ENCODE measurements around the gene SGPP2.
"Not testable (repeated sequence)": the region's sequence is repeated elsewhere in the genome, so short reads cannot be mapped to it uniquely, and the experiment has no call there.

Gene SGPP2

GRCh38 chr2:222424729-222425671 lies 657 bp downstream of the SGPP2 start:
- DNase-seq (ENCODE audit: low read depth in 1 of 2, low spot score in 1 of 2): peak in 1 of 2 donors; percentile 6

GRCh38 chr2:222427646-222428301 lies 3.4 kb downstream of the SGPP2 start:
- no peak for DNase-seq (ENCODE audit: low read depth in 1 of 2, low spot score in 1 of 2)

DNA sequence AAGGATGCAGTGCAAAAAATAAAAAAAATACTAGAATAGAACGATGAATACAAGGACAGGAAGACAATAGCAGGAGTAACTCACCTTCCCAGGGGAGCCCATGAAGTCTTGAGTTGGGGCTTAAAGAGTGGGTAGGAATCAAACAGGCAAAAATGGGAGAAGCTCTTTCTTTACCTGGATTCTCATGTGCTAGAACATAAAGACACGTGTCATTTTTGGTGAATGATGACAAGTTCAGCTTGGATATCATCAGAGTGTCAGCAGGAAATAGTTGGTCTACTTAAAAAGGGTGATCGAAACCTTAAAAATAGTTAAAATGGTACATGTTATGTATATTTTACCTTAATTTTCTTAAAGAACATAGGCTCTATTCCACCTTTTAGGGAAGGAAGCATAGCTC lies 5.7 kb downstream of the SGPP2 start:
- DNase-seq (ENCODE audit: low read depth in 1 of 2, low spot score in 1 of 2): no peak

DNA sequence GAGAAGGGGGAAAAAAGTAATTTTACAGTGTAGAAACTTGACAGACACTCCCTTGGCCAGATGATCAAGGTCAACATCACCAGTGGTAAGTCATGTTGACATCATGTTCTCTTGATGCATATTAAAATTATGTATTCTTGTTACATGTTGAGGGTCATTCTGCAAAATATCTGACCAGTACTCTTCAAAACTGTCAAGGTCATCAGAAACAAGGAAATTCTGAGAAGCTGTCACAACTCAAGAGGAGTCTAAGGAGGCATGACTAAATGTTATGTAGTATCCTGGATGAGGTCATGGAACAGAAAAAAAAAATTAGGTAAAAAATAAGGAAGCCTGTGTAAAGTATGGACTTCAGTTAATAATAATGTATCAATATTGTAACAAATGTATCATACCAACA lies 6.3 kb downstream of the SGPP2 start:
- no peak for DNase-seq (ENCODE audit: low read depth in 1 of 2, low spot score in 1 of 2)

DNA sequence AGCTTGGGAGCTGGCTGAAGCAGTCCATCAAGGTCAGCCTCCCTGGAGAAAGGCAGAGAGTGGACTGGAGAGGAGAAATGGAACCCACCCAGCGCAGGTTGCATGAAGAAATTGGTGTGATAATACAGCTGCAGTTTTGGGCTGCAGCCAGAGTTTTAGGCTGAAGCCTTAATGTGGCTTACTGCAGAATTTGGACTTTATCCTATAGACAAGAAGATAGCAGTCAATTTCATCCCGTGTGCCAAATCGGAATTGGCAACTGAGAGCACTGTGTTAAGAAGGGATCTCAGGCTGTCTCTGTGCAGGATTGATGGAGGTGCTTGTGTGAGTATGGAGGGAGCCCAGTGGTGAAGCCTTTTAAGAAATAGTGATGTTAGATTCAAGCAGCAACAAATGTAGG lies 7.5 kb downstream of the SGPP2 start:
- DNase-seq (ENCODE audit: low read depth in 1 of 2, low spot score in 1 of 2): no peak

DNA sequence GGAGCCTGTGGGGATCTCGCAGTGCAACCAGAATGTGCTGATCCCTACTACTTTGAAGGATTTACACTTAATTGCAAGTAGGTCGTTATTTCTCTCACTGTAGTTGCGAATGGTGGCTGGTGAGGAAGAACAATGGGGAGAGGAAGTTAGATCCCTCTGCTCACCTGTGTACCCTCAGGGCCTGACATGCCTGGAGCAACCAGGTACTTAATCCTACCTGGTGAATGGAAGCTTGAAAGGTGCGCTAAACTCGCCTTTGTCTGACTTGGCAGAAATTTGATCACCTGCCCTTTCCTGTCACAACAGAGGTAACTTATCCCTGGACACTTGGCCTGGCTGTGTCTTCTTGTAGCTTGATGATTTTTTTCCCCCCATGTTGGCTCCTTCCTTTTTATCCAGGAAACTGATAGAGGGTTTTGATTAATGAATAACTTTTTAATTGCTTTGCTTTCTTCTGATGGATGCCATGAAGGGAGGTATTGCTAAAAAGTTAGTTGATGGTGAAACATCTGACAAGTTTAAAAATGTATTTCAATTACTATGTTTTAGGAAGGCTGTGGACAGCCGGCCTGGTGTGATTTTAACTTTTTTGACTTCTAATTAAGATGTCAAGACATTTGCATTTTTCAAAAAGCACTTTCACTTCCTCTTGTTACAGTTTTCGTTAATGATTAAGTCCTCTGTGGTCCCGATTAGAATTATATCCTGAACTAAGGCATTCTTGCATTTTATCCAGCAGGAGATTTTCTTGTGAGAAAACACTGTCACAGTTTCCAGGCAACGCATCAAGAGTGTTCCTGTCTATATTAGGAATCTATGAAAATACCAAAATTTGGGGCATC lies 9.2 kb downstream of the SGPP2 start:
- DNase-seq (ENCODE audit: low read depth in 1 of 2, low spot score in 1 of 2): no peak

DNA sequence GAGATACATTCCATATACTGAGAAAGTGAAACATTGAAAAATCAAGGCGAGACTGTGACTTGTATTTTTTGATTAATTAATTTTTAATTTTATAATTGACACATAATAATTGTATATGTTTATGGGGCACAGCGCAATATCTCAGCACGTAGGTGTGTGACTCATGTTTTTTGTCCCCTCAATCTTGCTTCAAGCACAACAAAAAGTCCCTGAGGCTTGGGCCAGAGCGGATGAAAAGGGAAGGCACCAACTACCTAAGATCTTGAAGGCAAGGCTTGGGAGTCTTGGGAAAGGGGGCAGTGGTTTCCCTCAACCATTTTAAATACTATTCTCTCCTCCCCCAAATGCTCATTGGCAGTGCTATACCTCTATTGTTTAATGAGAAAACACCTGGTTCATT lies 9.9 kb downstream of the SGPP2 start:
- DNase-seq (ENCODE audit: low read depth in 1 of 2, low spot score in 1 of 2): no peak

DNA sequence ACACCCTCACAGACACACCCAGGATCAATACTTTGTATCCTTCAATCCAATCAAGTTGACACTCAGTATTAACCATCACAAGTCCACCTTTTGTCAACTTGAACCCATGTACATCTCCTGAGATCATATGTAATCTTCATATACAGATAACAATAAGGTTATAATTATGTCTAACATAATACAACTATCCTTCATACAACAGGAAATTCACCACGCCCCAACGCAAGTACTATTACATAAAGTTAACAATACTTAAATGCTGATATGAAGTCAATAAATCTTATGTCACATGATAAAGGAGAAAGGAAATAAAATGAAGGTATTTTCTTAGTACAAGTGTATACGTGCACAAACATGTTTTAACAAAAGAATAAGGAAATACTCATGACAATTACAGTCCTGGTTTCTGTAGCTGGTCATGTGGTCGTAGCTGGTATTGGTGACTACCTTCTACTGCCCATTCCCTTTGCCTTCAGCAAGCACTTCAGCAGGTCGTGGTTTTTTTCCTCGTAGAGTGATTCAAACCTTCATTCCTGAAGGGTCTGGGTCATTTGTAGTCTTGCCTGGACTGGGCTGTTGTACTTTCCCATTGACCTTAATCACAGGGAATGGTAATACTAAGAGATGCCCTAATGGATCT lies 11.2 kb downstream of the SGPP2 start:
- not testable (repeated sequence) for DNase-seq (ENCODE audit: low read depth in 1 of 2, low spot score in 1 of 2)

GRCh38 chr2:222436040-222436413 lies 11.7 kb downstream of the SGPP2 start:
- no peak for DNase-seq (ENCODE audit: low read depth in 1 of 2, low spot score in 1 of 2)

- DNase-seq (ENCODE audit: low read depth in 1 of 2, low spot score in 1 of 2): no peak
These were observed 15.3 kb downstream of the SGPP2 start for GRCh38 chr2:222439692-222440091.

DNA sequence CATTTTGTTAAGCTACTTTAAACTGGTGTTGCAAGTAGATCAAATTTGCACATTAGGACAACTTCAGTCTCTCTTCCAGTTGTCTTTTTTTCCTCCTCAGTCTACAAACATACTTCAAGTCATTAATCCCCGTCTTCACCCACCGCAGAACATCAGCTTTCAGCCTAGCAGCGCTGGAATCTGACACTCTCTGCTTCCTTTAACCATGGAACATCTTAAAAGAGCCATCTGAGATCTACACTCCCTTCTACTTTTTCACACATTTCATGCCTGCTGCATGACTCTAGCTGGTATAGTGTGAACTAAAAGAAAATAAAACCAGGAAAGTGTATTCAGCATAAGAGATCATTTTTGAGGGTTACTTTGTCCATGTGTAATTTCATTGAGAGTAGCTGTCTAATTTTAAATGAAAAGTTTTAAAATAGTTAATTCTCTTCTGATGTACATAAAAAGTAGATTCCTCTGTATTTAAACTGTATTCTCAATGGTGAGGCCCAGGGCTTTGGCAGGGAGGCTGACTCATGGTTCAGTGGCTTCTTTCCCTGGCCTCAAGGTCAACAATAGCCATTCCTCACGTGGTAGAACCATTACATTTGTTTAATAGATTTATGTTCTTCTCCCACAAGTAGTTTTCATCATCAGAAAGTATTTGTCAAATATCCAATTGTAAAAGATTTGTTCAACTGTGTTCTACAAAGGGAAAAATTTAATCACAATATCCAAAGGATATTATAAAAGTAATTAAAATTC lies 16.5 kb downstream of the SGPP2 start:
- no peak for DNase-seq (ENCODE audit: low read depth in 1 of 2, low spot score in 1 of 2)

- no peak for DNase-seq (ENCODE audit: low read depth in 1 of 2, low spot score in 1 of 2)
These were observed 18.3 kb downstream of the SGPP2 start for GRCh38 chr2:222442665-222443064.

DNA sequence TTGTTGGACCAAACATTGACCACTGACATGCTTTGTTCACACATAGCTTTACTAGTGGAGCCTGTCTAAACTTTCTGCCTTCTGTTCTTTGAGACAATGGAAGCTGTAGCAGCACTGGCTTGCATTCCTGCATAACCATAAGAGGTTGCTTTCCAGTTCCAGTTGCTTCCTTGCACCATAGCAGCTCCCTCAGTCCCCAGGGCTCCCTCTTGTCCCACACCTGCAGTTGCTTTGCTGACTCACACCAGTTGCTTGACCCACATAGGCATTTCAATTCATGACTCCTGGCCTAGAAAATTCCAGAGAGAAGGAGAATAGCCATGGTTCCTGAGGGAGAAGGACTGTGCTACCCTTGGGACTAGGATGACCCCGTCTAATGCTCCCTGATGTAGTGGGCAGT lies 20.9 kb downstream of the SGPP2 start:
- no peak for DNase-seq (ENCODE audit: low read depth in 1 of 2, low spot score in 1 of 2)

DNA sequence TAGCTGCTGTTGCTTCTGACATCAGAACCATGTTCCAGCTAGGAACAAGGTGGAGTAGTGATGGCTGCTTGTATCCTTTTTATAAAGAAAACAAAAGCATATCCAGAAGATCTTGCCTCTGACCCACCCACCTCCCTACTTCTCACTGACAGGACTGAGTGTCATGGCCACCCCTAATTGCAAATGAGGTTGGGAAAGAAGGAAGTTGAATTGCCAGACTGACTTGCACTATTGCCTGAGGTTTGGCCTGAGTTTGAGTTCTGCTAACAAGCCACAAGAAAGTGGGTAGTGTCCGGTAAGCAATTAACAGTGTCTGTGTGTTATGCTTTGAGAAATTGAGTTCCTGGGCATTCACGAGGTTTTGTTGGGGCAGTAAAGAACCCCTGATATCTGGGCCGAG lies 22.8 kb downstream of the SGPP2 start:
- no peak for DNase-seq (ENCODE audit: low read depth in 1 of 2, low spot score in 1 of 2)

GRCh38 chr2:222448748-222449181 lies 24.4 kb downstream of the SGPP2 start:
- DNase-seq (ENCODE audit: low read depth in 1 of 2, low spot score in 1 of 2): no peak

DNA sequence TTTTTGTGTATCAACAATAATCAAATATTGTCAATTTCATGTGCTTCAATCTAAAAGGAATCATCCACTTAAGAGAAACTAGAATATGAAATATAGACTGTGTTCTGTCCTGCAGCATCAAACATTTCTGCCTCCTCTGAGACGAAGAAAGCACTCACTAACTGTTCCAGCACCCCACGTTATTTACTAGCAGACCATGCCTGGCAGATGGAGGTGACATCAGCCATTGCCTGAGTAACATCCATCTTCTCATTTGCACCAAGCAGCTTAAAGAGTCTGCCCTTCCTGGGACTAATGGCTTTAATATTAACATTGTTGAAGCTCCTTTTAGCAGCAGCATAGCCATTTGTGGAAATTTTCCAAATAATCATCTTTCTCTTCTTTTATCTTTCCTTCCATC lies 25.7 kb downstream of the SGPP2 start:
- no peak for DNase-seq (ENCODE audit: low read depth in 1 of 2, low spot score in 1 of 2)

GRCh38 chr2:222451224-222451674 lies 26.9 kb downstream of the SGPP2 start:
- DNase-seq (ENCODE audit: low read depth in 1 of 2, low spot score in 1 of 2): no peak

DNA sequence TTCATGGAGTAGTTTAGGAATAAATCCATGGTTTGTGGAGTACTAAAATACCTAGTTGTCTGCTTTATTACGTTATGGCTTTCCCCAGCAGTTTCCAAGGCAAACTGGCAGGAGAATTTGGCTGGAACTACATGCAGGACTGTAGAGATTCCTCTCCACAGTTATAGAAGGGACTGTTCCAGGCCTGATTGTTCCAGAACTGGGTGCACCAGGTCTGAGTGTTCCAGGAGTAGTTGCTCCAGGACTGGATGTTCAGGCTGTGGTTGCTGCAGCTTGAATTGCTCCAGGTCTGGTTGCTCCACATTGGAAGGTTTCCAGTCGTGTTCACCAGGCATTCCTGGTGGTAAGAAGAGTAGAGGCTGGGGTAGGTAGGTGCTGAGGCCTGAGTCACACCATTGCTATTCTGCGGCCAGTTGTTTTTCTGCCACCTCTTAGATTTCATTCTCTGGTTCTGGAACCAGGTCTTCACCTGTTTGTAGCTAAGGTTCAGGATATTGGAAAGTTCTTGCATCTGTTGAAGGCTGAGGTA lies 28.1 kb downstream of the SGPP2 start:
- DNase-seq (ENCODE audit: low read depth in 1 of 2, low spot score in 1 of 2): no peak

DNA sequence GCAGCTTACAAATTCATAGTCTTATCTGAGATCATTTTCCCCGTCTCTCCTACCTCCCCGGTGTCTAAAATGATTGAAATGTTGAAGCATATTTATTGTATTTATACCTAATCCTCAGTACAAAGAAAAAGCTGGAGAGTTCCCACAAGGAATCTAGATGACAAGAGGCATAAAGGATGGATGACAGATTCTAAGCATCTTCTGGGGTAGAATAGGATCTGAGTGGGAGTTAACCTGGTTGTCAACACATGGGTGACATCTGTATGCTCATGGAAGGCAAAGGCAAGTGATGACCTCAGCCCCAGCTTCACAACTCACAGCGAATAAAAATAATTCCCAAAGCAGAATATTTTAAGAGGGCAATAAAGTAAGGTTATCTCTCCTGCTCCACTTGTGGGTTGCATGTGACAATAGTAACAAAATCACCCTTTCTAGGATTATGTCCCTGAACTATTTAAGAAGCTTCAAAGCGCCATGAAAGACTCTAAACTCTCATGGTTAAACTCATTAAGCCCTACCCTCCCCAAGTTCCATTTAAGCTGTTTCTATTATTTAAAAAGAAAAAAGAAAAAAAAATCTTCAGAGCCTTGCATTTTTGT lies 32.2 kb downstream of the SGPP2 start:
- DNase-seq (ENCODE audit: low read depth in 1 of 2, low spot score in 1 of 2): no peak

DNA sequence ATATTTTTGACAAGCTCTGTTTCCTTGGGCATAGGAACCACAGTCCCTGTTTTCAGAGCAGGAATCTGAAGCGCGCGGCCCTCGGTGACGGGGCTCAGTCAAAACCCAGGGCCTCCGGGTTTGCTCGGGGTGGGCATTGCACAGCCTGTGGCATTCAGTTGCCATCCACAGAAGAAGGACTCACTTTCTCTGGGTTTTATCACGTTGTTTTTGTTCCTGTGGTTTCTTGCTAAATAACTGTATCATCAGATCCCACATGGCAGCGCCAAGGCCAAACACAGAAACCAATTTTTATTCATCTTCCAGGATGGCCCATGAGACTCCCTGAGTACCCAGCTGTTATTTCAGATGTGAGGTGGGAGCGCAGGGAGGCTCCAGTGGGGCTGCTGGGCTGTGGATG lies 35.6 kb downstream of the SGPP2 start:
- DNase-seq (ENCODE audit: low read depth in 1 of 2, low spot score in 1 of 2): no peak

Data from activated T-helper 1 cell treated with anti-CD3 and anti-CD28 coated beads, Interleukin-2, amount 50 U/mL, for 16 hours (primary cell).